Measurements from ENCODE around the gene FRMD4A.

FRMD4A gene

DNA sequence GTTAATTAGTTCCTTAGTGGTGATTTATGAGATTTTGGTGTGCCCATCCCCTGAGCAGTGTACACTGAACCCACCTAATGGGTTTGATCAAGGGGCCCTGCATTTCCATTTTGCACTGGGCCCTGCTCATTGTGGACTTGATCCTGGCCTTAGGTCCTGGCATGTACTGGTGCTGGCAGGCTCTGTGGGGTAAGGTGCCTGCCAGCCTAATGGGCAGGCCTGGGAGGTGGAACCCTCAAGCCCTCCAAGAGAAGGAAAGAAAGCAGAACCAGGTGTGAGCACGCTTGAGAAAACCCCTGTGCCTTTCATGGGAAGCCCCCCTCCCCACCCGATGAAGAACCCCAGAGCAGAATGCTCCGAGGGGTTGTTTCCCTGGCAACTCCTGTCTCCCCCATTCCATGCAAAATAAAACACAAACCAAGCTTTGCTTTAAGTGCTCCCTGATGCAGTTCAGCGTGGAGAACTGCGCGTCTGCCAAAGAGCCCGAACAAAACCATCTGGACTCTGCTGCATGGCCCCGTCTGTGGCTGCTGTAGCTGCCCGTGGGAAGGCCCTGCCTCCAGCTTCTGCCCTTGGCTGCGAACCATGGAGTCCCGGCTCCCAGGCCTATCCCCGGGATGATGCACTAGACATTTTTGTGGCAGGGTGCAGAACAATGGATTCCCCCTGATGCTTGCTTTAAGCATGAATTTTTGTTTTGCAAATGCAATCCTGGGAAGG, 620.6 kb downstream of the FRMD4A start:
- no peak overlapping the region for H3K4me3 ChIP-seq (ENCODE audit: insufficient read depth, low read length, poor library complexity, severe bottlenecking)
- H3K4me2 ChIP-seq (ENCODE audit: low read depth, low read length, poor library complexity, severe bottlenecking): no peak overlapping the region

DNA sequence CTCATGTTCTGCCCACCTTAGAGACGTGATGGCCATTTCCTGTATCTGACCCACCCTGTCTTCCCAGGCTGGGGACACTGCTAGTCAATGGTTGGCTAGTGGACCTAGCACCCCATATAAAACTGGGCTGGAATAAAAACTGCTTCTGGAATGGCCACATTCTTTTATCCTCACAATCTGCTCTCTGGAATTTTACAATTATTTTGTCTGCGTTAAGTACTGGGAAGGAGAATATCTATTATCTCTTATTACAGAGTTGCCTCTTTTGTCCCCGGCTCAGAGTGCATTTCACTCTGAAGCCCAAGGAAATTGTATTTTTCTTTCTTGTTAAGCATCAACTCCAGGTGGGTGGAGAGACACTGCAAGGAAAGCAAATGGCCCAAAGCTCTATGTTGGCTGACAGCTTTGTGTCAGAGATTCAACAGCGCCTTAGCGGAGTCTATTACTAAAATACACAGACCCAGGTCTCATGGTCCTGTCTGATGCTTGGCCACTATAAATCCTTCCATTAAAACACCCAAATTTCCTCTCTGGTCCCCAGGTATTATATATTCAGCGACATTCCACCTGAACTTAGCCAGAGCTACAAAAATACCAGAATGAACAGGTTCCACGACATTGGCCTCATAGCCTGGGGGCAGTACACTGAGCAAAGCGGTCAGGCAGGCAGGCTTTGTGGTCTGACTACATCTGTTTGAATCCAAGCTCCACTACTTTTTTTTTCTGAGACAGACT, 622.3 kb downstream of the FRMD4A start:
- Histone ChIP-seq H3K27ac (ENCODE audit: low read depth, low read length) (no peak overlapping the region), H3K9ac (ENCODE audit: low read length) (no peak overlapping the region), H4K20me1 (ENCODE audit: low read depth, low read length) (no peaks in the 10 kb centered on the region), H3F3A (ENCODE audit: insufficient read depth) (peaks cover 3% of the 10 kb centered on the region; the same call in 1 of the 2 replicates), H3K27me3 (ENCODE audit: low read length) (no peaks in the 10 kb centered on the region), H3K36me3 (ENCODE audit: low read length) (no peaks in the 10 kb centered on the region), H3K9me2 (replicated peaks; ENCODE audit: insufficient read depth, low read length) (no peaks in the 10 kb centered on the region), H3K79me2 (ENCODE audit: insufficient read depth, low read length) (no peaks in the 10 kb centered on the region), H3K4me2 (ENCODE audit: low read depth, low read length, poor library complexity, severe bottlenecking) (no peak overlapping the region), H3K4me3 (ENCODE audit: insufficient read depth, low read length, poor library complexity, severe bottlenecking) (no peak overlapping the region), H3K9me3 (ENCODE audit: insufficient read depth, low read length) (no peaks in the 10 kb centered on the region), H2AFZ (ENCODE audit: low read depth, low read length, severe bottlenecking) (no peak overlapping the region)
- TF ChIP-seq, protein P1, sequence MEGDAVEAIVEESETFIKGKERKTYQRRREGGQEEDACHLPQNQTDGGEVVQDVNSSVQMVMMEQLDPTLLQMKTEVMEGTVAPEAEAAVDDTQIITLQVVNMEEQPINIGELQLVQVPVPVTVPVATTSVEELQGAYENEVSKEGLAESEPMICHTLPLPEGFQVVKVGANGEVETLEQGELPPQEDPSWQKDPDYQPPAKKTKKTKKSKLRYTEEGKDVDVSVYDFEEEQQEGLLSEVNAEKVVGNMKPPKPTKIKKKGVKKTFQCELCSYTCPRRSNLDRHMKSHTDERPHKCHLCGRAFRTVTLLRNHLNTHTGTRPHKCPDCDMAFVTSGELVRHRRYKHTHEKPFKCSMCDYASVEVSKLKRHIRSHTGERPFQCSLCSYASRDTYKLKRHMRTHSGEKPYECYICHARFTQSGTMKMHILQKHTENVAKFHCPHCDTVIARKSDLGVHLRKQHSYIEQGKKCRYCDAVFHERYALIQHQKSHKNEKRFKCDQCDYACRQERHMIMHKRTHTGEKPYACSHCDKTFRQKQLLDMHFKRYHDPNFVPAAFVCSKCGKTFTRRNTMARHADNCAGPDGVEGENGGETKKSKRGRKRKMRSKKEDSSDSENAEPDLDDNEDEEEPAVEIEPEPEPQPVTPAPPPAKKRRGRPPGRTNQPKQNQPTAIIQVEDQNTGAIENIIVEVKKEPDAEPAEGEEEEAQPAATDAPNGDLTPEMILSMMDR (IDR thresholded peaks at IDR 0.05; ENCODE audit: insufficient read depth, low read length, poor library complexity, severe bottlenecking): no peak
- TF ChIP-seq EZH2phosphoT487 (conservative IDR thresholded peaks at IDR 0.05; ENCODE audit: low read length): no peak

More for the DNA sequence above, 620.6 kb downstream of the FRMD4A start:
- no peak for TF ChIP-seq EZH2phosphoT487 (conservative IDR thresholded peaks at IDR 0.05; ENCODE audit: low read length)
- TF ChIP-seq, protein P1 (IDR thresholded peaks at IDR 0.05; ENCODE audit: insufficient read depth, low read length, poor library complexity, severe bottlenecking): no peak
- Histone ChIP-seq H3K9ac (ENCODE audit: low read length) (no peak overlapping the region), H2AFZ (ENCODE audit: low read depth, low read length, severe bottlenecking) (no peak overlapping the region), H3K27ac (ENCODE audit: low read depth, low read length) (no peak overlapping the region), H4K20me1 (ENCODE audit: low read depth, low read length) (no peaks in the 10 kb centered on the region), H3K79me2 (ENCODE audit: insufficient read depth, low read length) (no peaks in the 10 kb centered on the region), H3F3A (ENCODE audit: insufficient read depth) (peaks cover 3% of the 10 kb centered on the region; the same call in 1 of the 2 replicates), H3K9me3 (ENCODE audit: insufficient read depth, low read length) (no peaks in the 10 kb centered on the region), H3K9me2 (replicated peaks; ENCODE audit: insufficient read depth, low read length) (no peaks in the 10 kb centered on the region), H3K36me3 (ENCODE audit: low read length) (no peaks in the 10 kb centered on the region), H3K27me3 (ENCODE audit: low read length) (no peaks in the 10 kb centered on the region)

DNA sequence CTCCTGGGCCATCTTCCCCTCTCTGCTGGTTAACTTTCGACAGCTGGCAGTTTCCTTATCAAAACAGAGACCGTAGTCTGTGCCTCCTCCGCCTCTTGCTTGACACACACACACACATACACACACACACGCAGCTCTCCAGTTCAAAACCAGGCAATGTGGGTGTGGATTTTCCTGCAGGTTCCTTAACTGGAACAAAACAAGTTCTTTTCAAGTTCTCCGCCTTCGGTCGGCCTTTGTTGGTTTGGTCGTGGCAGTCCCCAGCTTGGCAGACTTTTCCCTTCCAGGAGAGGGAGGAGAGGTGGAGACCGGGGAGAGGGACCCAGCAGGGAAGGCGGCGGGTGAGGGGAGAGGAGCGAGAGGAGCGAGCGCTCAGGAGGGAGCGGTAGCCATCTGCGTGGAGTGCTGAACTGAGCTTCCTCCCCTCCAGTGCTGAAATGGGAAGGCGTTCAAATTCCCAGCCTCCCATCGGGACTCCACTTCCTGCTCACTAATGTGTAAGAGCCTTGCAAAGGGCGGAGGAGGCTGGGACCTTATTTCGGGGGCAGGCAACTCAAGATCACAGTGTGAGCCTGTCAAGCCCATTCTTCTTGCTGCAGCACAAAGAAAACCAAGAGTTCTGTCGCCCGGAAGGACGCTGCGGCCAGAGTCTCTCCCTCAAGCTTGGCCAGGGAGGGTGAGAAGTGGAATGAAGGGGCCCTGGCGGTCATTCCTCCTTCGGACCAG, 623.4 kb downstream of the FRMD4A start:
- TF ChIP-seq, protein P1 (IDR thresholded peaks at IDR 0.05; ENCODE audit: insufficient read depth, low read length, poor library complexity, severe bottlenecking): no peak
- no peak for TF ChIP-seq EZH2phosphoT487 (conservative IDR thresholded peaks at IDR 0.05; ENCODE audit: low read length)
- no peaks in the 10 kb centered on the region for H3F3A ChIP-seq (ENCODE audit: insufficient read depth)
- no peak overlapping the region for H2AFZ ChIP-seq (ENCODE audit: low read depth, low read length, severe bottlenecking)
- no peaks in the 10 kb centered on the region for H3K36me3 ChIP-seq (ENCODE audit: low read length)
- no peak overlapping the region for H3K9ac ChIP-seq (ENCODE audit: low read length)
- no peaks in the 10 kb centered on the region for H3K79me2 ChIP-seq (ENCODE audit: insufficient read depth, low read length)
- no peak overlapping the region for H3K4me2 ChIP-seq (ENCODE audit: low read depth, low read length, poor library complexity, severe bottlenecking)
- no peak overlapping the region for H3K27ac ChIP-seq (ENCODE audit: low read depth, low read length)
- H3K9me3 ChIP-seq (ENCODE audit: insufficient read depth, low read length): no peaks in the 10 kb centered on the region
- no peaks in the 10 kb centered on the region for H3K27me3 ChIP-seq (ENCODE audit: low read length)
- no peak overlapping the region for H3K4me3 ChIP-seq (ENCODE audit: insufficient read depth, low read length, poor library complexity, severe bottlenecking)
- no peaks in the 10 kb centered on the region for H4K20me1 ChIP-seq (ENCODE audit: low read depth, low read length)
- no peaks in the 10 kb centered on the region for H3K9me2 ChIP-seq (replicated peaks; ENCODE audit: insufficient read depth, low read length)

Measured in SU-DHL-6 (cell line).